Measurements from ENCODE around the gene GMPPA. TPM values are rescaled to one million over a fixed set of nuclear protein-coding genes. Genes with fewer than 3 reads are reported as not detected.

GMPPA gene
- total and polyA plus RNA-seq, 9 of the 15 experiments (the other 6 are each of a cell fraction or from before 2014, with no cell fraction given), result 7.0 to 101 (median 66.7) TPM

GRCh38 chr2:219475697-219476651 lies 22.7 kb upstream of the GMPPA start:
- POLR2A ChIA-PET, result no interaction called here
- H3K36me3 ChIP-seq (ENCODE audit: control insufficient read depth, insufficient read depth, low read length), result no peaks in the 10 kb centered on the region
- H3K9me1 ChIP-seq (ENCODE audit: control insufficient read depth, insufficient read depth, low read length), result no peaks in the 10 kb centered on the region
- no peak overlapping the region for H3K27ac ChIP-seq (ENCODE audit: extremely low read depth, low read depth, low read length)
- H3K79me2 ChIP-seq (ENCODE audit: control insufficient read depth, insufficient read depth, low read length), result no peaks in the 10 kb centered on the region
- 7% methylated on average over 7 of the region's 14 CpGs for WGBS (ENCODE audit: insufficient coverage, low coverage, missing lambda C conversion rate)
- peaks cover 7 to 56% of the 10 kb centered on the region in 2 experiments; a peak in 4 of 5 replicates for H3K4me1 ChIP-seq (replicated peaks in 1 of 2; ENCODE audit: control insufficient read depth in 2 of 2, insufficient read depth in 2 of 2, low read length in 2 of 2)
- FAIRE-seq (peak; percentile 87), ATAC-seq (peak; percentile 93), DNase-seq (ENCODE audit: extremely low read depth in 1 of 4, low spot score in 3 of 4) (peak; percentile 77 to 85 (median 83))
- CTCF ChIA-PET (ENCODE audit: low intra/inter-chr PET ratio), result interaction anchor here (0.5 to 3.1 kb wide), 5 partner anchors 17 to 55 kb away, joined by 3 to 20 read pairs (median 3); no protein-coding TSS in a partner anchor
- H3K9ac ChIP-seq (ENCODE audit: insufficient read depth in 1 of 2, low read depth in 2 of 2, low read length in 2 of 2), result peak overlapping the region in 1 of 2 experiments; percentile 82; a peak in 2 of 4 replicates
- H2AFZ ChIP-seq (ENCODE audit: low read depth, low read length), result 0 out of 2 replicates have a peak overlapping the region, but pooled peaks have one; percentile 51
- no peak overlapping the region for H3K4me3 ChIP-seq
- H3K4me2 ChIP-seq (ENCODE audit: insufficient read depth, low read length), result peak overlapping the region; percentile 58
- intact Hi-C loops (cut with micrococcal nuclease) (loop anchor here (1.0 to 5.0 kb wide), 4 partner anchors 17 to 74 kb away; no protein-coding TSS in a partner anchor), in situ Hi-C loops (cut with MboI) (loop anchor here (10.0 kb wide), 1 partner anchor 49 kb away; no protein-coding TSS in a partner anchor)
- BruUV-seq (replicated peaks), result no TSS peak
- H3K9me3 ChIP-seq (replicated peaks; ENCODE audit: control insufficient read depth, insufficient read depth, low read depth, low read length), result no peaks in the 10 kb centered on the region
- no peaks in the 10 kb centered on the region for H4K20me1 ChIP-seq (replicated peaks; ENCODE audit: control insufficient read depth, insufficient read depth, low read length)
- H3K27me3 ChIP-seq (ENCODE audit: control insufficient read depth in 2 of 2, insufficient read depth in 2 of 2, low read length in 2 of 2), result no peaks in the 10 kb centered on the region
- peak; percentile 61; the same call in 1 of the 2 replicates for TF ChIP-seq RB1 (IDR thresholded peaks at IDR 0.05; ENCODE audit: low read depth)
- peak; percentile 76 for TF ChIP-seq DEAF1 (CRISPR knock-in tag; IDR thresholded peaks at IDR 0.05)
- TF ChIP-seq HDAC2 (IDR thresholded peaks at IDR 0.05), result peak; percentile 34; the same call in 1 of the 2 replicates
- no peak for TF ChIP-seq ZNF592 (IDR thresholded peaks at IDR 0.05)
- peak; percentile 81 to 92 (median 87) for TF ChIP-seq CTCF (IDR thresholded peaks at IDR 0.05 in 2 of 3, conservative IDR thresholded peaks at IDR 0.05 in 1 of 3; ENCODE audit: insufficient read depth in 2 of 3, low read depth in 1 of 3, low read length in 3 of 3)
- TF ChIP-seq NBN (IDR thresholded peaks at IDR 0.05; ENCODE audit: low read depth), result no peak
- peak; percentile 77; the same call in 1 of the 2 replicates for TF ChIP-seq TARDBP (IDR thresholded peaks at IDR 0.05)
- peak; percentile 18; the same call in 1 of the 2 replicates for TF ChIP-seq CBFA2T3 (IDR thresholded peaks at IDR 0.05)
- no peak for TF ChIP-seq MTF1 (CRISPR knock-in tag; IDR thresholded peaks at IDR 0.05; ENCODE audit: borderline replicate concordance)
- peak; percentile 85 to 86 for TF ChIP-seq RAD21 (CRISPR knock-in tag; conservative IDR thresholded peaks at IDR 0.05 in 1 of 2, IDR thresholded peaks at IDR 0.05 in 1 of 2)
- 0 out of 2 replicates have a peak, but pooled peaks have one; percentile 52 for TF ChIP-seq XRCC5 (IDR thresholded peaks at IDR 0.05; ENCODE audit: low read depth, low read length)

Measured in K562 (cell line).